HG03342 (cell line): ENCODE data around the gene C1QTNF12.
"Not testable (repeated sequence)": the region's sequence is repeated elsewhere in the genome, so short reads cannot be mapped to it uniquely, and the experiment has no call there.

Experiments used
- ATAC-seq: cut with Tn5 transposase; IDR thresholded peaks from one replicate; pipeline ENCODE4 v1.9.1; 2021; ENCODE audit warnings: mild to moderate bottlenecking, moderate library complexity; ENCODE audit not compliant: unreplicated experiment

C1QTNF12 gene

GRCh38 chr1:1259951-1260600, 13.6 kb upstream of the C1QTNF12 start:
- ATAC-seq: no peak

GRCh38 chr1:1259540-1259939, 13.0 kb upstream of the C1QTNF12 start:
- no peak for ATAC-seq

- no peak for ATAC-seq
These were observed 12.6 kb upstream of the C1QTNF12 start for GRCh38 chr1:1259119-1259488.

- no peak for ATAC-seq
These were observed 10.7 kb upstream of the C1QTNF12 start for GRCh38 chr1:1256956-1257871.

- ATAC-seq: no peak
These were observed 9.1 kb upstream of the C1QTNF12 start for GRCh38 chr1:1255611-1256010.

- no peak for ATAC-seq
These were observed 8.6 kb upstream of the C1QTNF12 start for GRCh38 chr1:1255078-1255477.

GRCh38 chr1:1254667-1254998, 8.1 kb upstream of the C1QTNF12 start:
- ATAC-seq: no peak

GRCh38 chr1:1253972-1254666, 7.6 kb upstream of the C1QTNF12 start:
- ATAC-seq: no peak

- ATAC-seq: no peak
These were observed 6.8 kb upstream of the C1QTNF12 start for GRCh38 chr1:1253314-1253713.

- ATAC-seq: peak; percentile 44
These were observed 4.3 kb upstream of the C1QTNF12 start for GRCh38 chr1:1250786-1251284.

- ATAC-seq: not testable (repeated sequence)
These were observed 1.7 kb upstream of the C1QTNF12 start for GRCh38 chr1:1248009-1248913.

- ATAC-seq: no peak
These were observed 905 bp upstream of the C1QTNF12 start for GRCh38 chr1:1247341-1247913.

- no peak for ATAC-seq
These were observed 525 bp downstream of the C1QTNF12 start for GRCh38 chr1:1245817-1246576.

GRCh38 chr1:1245178-1245816, 1.2 kb downstream of the C1QTNF12 start:
- ATAC-seq: no peak

- no peak for ATAC-seq
These were observed 2.2 kb downstream of the C1QTNF12 start for GRCh38 chr1:1244192-1244811.

- ATAC-seq: no peak
These were observed 2.7 kb downstream of the C1QTNF12 start for GRCh38 chr1:1243807-1244191.

GRCh38 chr1:1243266-1243660, 3.3 kb downstream of the C1QTNF12 start:
- ATAC-seq: no peak

GRCh38 chr1:1242461-1243265, 3.9 kb downstream of the C1QTNF12 start:
- no peak for ATAC-seq
